OCI-LY3 (cell line): ENCODE measurements around the gene PREP.

Experiments used
- EZH2phosphoT487 ChIP-seq: fragments of 200-600 bp; shearing (Covaris generic); IDR thresholded peaks from 2 replicates; pipeline ENCODE4 v1.6.1; 2018; ENCODE audit warnings: antibody characterized with exemption, mixed run types, low read depth
- TF ChIP-seq, protein P1 (sequence below): fragments of 200-600, 300-600 bp; sonication (generic); IDR thresholded peaks from 2 replicates; pipeline ENCODE4 v1.5.1; 2014; ENCODE audit warnings: antibody characterized with exemption, low read length, low read depth

GRCh38 chr6:105364243-105364642 is 38.6 kb downstream of the PREP start:
- TF ChIP-seq, protein P1, sequence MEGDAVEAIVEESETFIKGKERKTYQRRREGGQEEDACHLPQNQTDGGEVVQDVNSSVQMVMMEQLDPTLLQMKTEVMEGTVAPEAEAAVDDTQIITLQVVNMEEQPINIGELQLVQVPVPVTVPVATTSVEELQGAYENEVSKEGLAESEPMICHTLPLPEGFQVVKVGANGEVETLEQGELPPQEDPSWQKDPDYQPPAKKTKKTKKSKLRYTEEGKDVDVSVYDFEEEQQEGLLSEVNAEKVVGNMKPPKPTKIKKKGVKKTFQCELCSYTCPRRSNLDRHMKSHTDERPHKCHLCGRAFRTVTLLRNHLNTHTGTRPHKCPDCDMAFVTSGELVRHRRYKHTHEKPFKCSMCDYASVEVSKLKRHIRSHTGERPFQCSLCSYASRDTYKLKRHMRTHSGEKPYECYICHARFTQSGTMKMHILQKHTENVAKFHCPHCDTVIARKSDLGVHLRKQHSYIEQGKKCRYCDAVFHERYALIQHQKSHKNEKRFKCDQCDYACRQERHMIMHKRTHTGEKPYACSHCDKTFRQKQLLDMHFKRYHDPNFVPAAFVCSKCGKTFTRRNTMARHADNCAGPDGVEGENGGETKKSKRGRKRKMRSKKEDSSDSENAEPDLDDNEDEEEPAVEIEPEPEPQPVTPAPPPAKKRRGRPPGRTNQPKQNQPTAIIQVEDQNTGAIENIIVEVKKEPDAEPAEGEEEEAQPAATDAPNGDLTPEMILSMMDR: no peak
- TF ChIP-seq EZH2phosphoT487: no peak
